Liver (tissue), 3 donors: ENCODE results near the gene EVX1.

Experiments
- ATF3 ChIP-seq: IDR thresholded peaks from 2 replicates; pipeline ENCODE4 v1.6.1; 2016; ENCODE audit warnings: antibody characterized with exemption
- CTCF ChIP-seq: fragments of 150-350 bp; IDR thresholded peaks from 2 replicates; pipeline ENCODE4 v1.5.1; 2017; ENCODE audit warnings: improper control_type of control experiment, low read depth, low read length; ENCODE audit not compliant: missing input control
- EGR1 ChIP-seq, 2 donors: IDR thresholded peaks; 2 replicates each; pipeline ENCODE4 v1.6.1; 2016 to 2018; ENCODE audit warnings: antibody characterized with exemption in 2 of 2, low read depth in 2 of 2
- GABPA ChIP-seq, 2 donors: IDR thresholded peaks in 1 of 2; conservative IDR thresholded peaks in 1 of 2; 2 replicates each; pipeline ENCODE4 v1.6.1; 2016; ENCODE audit warnings: antibody characterized with exemption in 2 of 2, mild to moderate bottlenecking in 1 of 2, moderate library complexity in 1 of 2
- HNF4A ChIP-seq, 2 donors: conservative IDR thresholded peaks; 2 replicates each; pipeline ENCODE4 v1.6.1; 2016; ENCODE audit warnings: antibody characterized with exemption in 2 of 2, mild to moderate bottlenecking in 2 of 2
- JUND ChIP-seq, 2 donors: IDR thresholded peaks; 2 replicates each; pipeline ENCODE4 v1.6.1; 2016; ENCODE audit warnings: antibody characterized with exemption in 2 of 2
- MAX ChIP-seq: IDR thresholded peaks from 2 replicates; pipeline ENCODE4 v1.6.1; 2016; ENCODE audit warnings: antibody characterized with exemption
- RAD21 ChIP-seq, 2 donors: IDR thresholded peaks; 2 replicates each; pipeline ENCODE4 v1.6.1; 2016; ENCODE audit warnings: antibody characterized with exemption in 2 of 2, mild to moderate bottlenecking in 2 of 2
- REST ChIP-seq: IDR thresholded peaks from 2 replicates; pipeline ENCODE4 v1.6.1; 2016; ENCODE audit warnings: antibody characterized with exemption, mild to moderate bottlenecking
- RXRA ChIP-seq, 2 donors: IDR thresholded peaks; 2 replicates each; pipeline ENCODE4 v1.6.1; 2017 to 2018; ENCODE audit warnings: antibody characterized with exemption in 2 of 2, mild to moderate bottlenecking in 1 of 2
- SP1 ChIP-seq: IDR thresholded peaks from 2 replicates; pipeline ENCODE4 v1.6.1; 2018; ENCODE audit warnings: antibody characterized with exemption, mild to moderate bottlenecking
- TAF1 ChIP-seq: conservative IDR thresholded peaks from 2 replicates; pipeline ENCODE4 v1.6.1; 2016; ENCODE audit warnings: antibody characterized with exemption, mild to moderate bottlenecking
- YY1 ChIP-seq: IDR thresholded peaks from 2 replicates; pipeline ENCODE4 v1.6.1; 2016; ENCODE audit warnings: antibody characterized with exemption, mild to moderate bottlenecking
- ZBTB33 ChIP-seq: IDR thresholded peaks from 2 replicates; pipeline ENCODE4 v1.6.1; 2016; ENCODE audit warnings: antibody characterized with exemption
- donor health status: healthy.
- donor health status: healthy.

GRCh38 chr7:27243340-27244163 lies 950 bp downstream of the EVX1 start:
- TF ChIP-seq CTCF (no peak), TAF1 (no peak), MAX (no peak), REST (no peak), GABPA (IDR thresholded peaks at IDR 0.05 in 1 of 2, conservative IDR thresholded peaks at IDR 0.05 in 1 of 2) (no peak), JUND (IDR thresholded peaks at IDR 0.05) (no peak), RAD21 (IDR thresholded peaks at IDR 0.05) (no peak), YY1 (no peak), HNF4A (conservative IDR thresholded peaks at IDR 0.05) (no peak), ZBTB33 (no peak), EGR1 (IDR thresholded peaks at IDR 0.05; ENCODE audit: low read depth in 2 of 2) (no peak), SP1 (no peak), ATF3 (no peak), RXRA (IDR thresholded peaks at IDR 0.05) (no peak)
